Uterus (tissue), 4 donors: ENCODE measurements around the gene PIGP. TPM values are rescaled to one million over a fixed set of nuclear protein-coding genes. Genes with fewer than 3 reads are reported as not detected.

Experiments used
- DNase-seq, 2 donors: peaks; one replicate each; pipeline ENCODE4 v3.0.0-alpha.2; 2019 to 2020
- H3K27ac ChIP-seq, 2 donors: fragments of 200-600 bp; sonication (generic); 1 replicate in 1 of 2; 2 replicates in 1 of 2; pipeline ENCODE4 v1.5.1; 2016 to 2018
- H3K27me3 ChIP-seq, 2 donors: fragments of 200-600 bp; sonication (generic); one replicate each; pipeline ENCODE4 v1.5.1; 2018 to 2019; ENCODE audit warnings: control low read depth in 1 of 2
- H3K36me3 ChIP-seq, 2 donors: fragments of 200-600 bp; sonication (generic); one replicate each; pipeline ENCODE4 v1.5.1; 2019; ENCODE audit warnings: control low read depth in 1 of 2
- H3K4me1 ChIP-seq, 2 donors: fragments of 200-600 bp; sonication (generic); one replicate each; pipeline ENCODE4 v1.5.1; 2018 to 2019; ENCODE audit warnings: control low read depth in 1 of 2
- H3K4me3 ChIP-seq, 2 donors: fragments of 200-600 bp; sonication (generic); 1 replicate in 1 of 2; 2 replicates in 1 of 2; pipeline ENCODE4 v1.5.1; 2018 to 2019; ENCODE audit warnings: mild to moderate bottlenecking in 1 of 2
- H3K9me3 ChIP-seq, 2 donors: fragments of 200-600 bp; sonication (generic); one replicate each; pipeline ENCODE4 v1.5.1; 2019; ENCODE audit warnings: control low read depth in 1 of 2
- CTCF ChIP-seq, 4 experiments: fragments of 200-600 bp in 2 of 4; fragments of 450-650 bp in 2 of 4; sonication (generic) in 2 of 4; IDR thresholded peaks; one replicate each; pipeline ENCODE4 v1.5.1; 2016 to 2019; ENCODE audit warnings: antibody characterized with exemption in 4 of 4, mild to moderate bottlenecking in 2 of 4, moderate library complexity in 1 of 4
- POLR2A ChIP-seq, 2 donors: fragments of 450-650 bp; IDR thresholded peaks; one replicate each; pipeline ENCODE4 v1.6.1; 2016; ENCODE audit warnings: antibody characterized with exemption in 2 of 2, mild to moderate bottlenecking in 1 of 2, moderate library complexity in 1 of 2
- intact Hi-C: fragments of 100-400 bp; cut with DNase I; formaldehyde crosslinking; loops from one replicate; pipeline ENCODE4 v1.15.1; 2023; ENCODE audit warnings: low total_unique reads
- total RNA-seq, 4 donors: library from RNA; depleted of rRNA in 3 of 4; stranded (reverse); fragments of >200 nt in 3 of 4; gene quantifications; one replicate each; pipeline versions ENCODE4 v1.1.0 to v1.2.4, GENCODE V29; 2014 to 2023
- donor health status: DM: yes; HTN: yes; CAD: no.

Gene PIGP
- total RNA-seq, 4 donors from 2014 or later = 1.8 to 20.1 (median 9.3) TPM

GRCh38 chr21:37061926-37062592 is 10.8 kb downstream of the PIGP start:
- TF ChIP-seq POLR2A (IDR thresholded peaks at IDR 0.05) (no peak), CTCF (IDR thresholded peaks at IDR 0.05) (no peak)
- Histone ChIP-seq H3K9me3 (no peaks in the 10 kb centered on the region), H3K27ac (no peak overlapping the region), H3K36me3 (no peaks in the 10 kb centered on the region), H3K27me3 (no peaks in the 10 kb centered on the region), H3K4me1 (no peaks in the 10 kb centered on the region), H3K4me3 (no peak overlapping the region)
- no peak for DNase-seq
- intact Hi-C loops = no loop called here

DNA sequence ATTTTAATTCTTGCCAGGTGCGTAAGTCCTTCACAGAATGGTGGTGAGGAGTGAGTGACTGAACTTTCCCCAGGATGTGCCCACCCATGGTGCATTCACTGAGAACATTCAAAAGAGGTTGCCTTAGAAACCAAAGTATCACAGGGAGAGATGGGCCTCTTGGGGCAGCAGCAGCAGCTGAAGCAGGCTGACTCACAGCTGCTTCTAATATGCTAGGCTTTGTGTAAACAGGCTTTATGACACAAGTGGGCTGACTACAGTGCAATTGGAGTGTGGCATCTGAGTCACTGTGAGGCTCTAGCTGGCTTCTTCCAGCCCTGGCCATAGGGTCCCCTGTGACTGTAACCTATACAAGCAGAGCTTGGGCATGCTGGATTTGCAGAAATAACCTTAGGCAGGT is 12.6 kb downstream of the PIGP start:
- Histone ChIP-seq H3K27ac (no peak overlapping the region), H3K4me3 (no peak overlapping the region), H3K27me3 (no peaks in the 10 kb centered on the region), H3K4me1 (no peaks in the 10 kb centered on the region), H3K9me3 (no peaks in the 10 kb centered on the region), H3K36me3 (no peaks in the 10 kb centered on the region)
- TF ChIP-seq POLR2A (IDR thresholded peaks at IDR 0.05) = no peak
- TF ChIP-seq CTCF (IDR thresholded peaks at IDR 0.05) = no peak
- intact Hi-C loops = no loop called here
- no peak for DNase-seq

DNA sequence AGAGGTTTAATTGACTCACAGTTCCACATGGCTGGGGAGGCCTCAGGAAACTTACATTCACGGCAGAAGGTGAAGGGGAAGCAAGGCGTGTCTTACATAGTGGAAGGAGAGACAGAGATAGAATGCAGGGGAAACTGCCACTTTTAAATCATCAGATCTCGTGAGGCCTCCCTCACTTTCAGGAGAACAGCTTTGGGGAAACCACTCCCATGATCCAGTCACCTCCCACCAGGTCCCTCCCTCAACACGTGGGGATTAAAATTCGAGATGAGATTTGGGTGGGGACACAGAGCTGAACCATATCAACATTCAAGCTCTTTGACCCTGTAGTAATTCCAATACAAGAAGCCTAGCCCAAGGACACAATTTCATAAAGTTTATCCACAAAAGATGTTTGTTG is 13.7 kb downstream of the PIGP start:
- Histone ChIP-seq H3K36me3 (no peaks in the 10 kb centered on the region), H3K27me3 (no peaks in the 10 kb centered on the region), H3K4me3 (no peak overlapping the region), H3K9me3 (no peaks in the 10 kb centered on the region), H3K27ac (no peak overlapping the region), H3K4me1 (no peaks in the 10 kb centered on the region)
- intact Hi-C loops = no loop called here
- DNase-seq = no peak
- TF ChIP-seq CTCF (IDR thresholded peaks at IDR 0.05) = no peak
- TF ChIP-seq POLR2A (IDR thresholded peaks at IDR 0.05) = no peak

DNA sequence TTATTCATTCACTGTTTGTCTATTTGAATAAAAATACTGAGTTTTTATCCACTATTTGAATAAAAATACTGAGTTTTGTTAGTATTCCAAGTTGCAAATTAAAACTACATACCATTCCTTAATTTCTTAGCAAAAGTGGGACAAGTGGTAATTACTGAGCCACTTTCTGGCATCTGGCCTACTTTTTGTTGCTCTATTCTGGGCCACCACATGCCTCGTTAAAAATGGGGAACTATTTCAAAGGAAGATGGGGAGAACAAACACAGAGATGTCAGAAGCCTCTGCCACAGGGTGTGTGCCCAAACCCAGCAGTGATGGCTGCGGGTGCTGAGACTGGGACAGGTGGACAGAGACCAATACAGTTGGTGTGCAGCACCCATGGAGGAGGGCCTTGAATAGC is 14.6 kb downstream of the PIGP start:
- Histone ChIP-seq H3K27ac (no peak overlapping the region), H3K4me1 (no peaks in the 10 kb centered on the region), H3K4me3 (no peak overlapping the region), H3K27me3 (no peaks in the 10 kb centered on the region), H3K36me3 (no peaks in the 10 kb centered on the region), H3K9me3 (no peaks in the 10 kb centered on the region)
- TF ChIP-seq CTCF (IDR thresholded peaks at IDR 0.05) = no peak
- TF ChIP-seq POLR2A (IDR thresholded peaks at IDR 0.05) = no peak
- no peak for DNase-seq
- intact Hi-C loops = no loop called here

GRCh38 chr21:37057614-37058013 is 15.3 kb downstream of the PIGP start:
- DNase-seq = no peak
- TF ChIP-seq POLR2A (IDR thresholded peaks at IDR 0.05) (no peak), CTCF (IDR thresholded peaks at IDR 0.05) (no peak)
- no peaks in the 10 kb centered on the region for H3K27me3 ChIP-seq

More at GRCh38 chr21:37057614-37058013, 15.3 kb downstream of the PIGP start:
- no peaks in the 10 kb centered on the region for H3K9me3 ChIP-seq
- H3K4me3 ChIP-seq = no peak overlapping the region
- no peaks in the 10 kb centered on the region for H3K4me1 ChIP-seq
- intact Hi-C loops = no loop called here
- H3K36me3 ChIP-seq = no peaks in the 10 kb centered on the region
- H3K27ac ChIP-seq = no peak overlapping the region
